HG03103 (cell line): ENCODE results near the gene PLXNB3.
"Not testable (repeated sequence)": the region's sequence is repeated elsewhere in the genome, so short reads cannot be mapped to it uniquely, and the experiment has no call there.

Source experiments
- ATAC-seq: cut with Tn5 transposase; IDR thresholded peaks from one replicate; pipeline ENCODE4 v1.9.1; 2021; ENCODE audit warnings: low read depth; ENCODE audit not compliant: unreplicated experiment

The PLXNB3 gene

DNA sequence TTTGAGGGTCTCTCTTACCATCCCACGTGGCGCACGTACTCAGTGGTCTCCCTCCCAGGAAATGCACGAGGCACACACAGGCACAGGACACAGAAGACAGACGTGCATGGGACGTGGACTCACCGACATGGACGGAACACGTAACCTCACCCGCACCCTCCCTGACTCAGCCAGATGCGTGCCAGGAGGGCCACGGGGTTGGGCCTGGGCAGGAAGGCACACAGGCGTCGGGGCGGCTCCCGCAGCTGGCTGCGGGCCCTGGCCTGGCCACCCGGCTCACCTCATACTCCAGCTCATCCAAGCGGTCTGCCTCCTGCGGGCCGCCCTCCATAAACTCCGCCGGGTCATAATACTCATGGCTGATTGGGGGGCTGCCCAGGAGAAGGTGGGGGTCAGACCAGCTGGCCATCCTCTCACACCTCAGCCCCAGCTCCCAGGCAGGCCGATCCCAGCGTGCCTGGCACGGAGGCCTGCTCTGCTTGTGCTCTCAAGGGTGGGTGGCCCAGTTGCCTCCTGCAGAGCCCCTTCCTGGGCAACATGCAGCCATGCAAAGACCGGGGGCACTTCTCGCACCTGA, 43.0 kb downstream of the PLXNB3 start:
- no peak for ATAC-seq

- ATAC-seq: no peak
Measured at GRCh38 chrX:153807976-153808375, 43.9 kb downstream of the PLXNB3 start.

DNA sequence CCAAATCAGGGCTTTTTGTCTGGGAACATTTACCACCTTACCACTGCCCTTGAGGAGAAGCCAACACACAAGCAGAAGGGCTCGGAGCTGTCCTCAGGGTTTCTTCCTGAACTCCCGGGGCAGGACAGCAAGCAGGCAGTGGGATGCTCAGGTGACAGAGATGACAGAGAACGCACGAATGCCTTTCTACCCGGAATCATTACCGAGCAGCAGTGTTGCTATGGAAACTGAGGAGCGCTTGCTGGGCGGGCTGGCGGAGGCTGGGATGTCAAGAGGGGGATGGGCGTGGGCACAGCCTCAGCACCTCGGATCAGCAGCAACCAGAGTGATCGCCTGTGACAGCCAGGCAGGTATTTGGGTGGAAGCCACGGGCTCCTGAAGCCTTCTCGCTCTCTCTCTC, 48.2 kb downstream of the PLXNB3 start:
- ATAC-seq: no peak

GRCh38 chrX:153813161-153813560, 49.1 kb downstream of the PLXNB3 start:
- ATAC-seq: no peak

DNA sequence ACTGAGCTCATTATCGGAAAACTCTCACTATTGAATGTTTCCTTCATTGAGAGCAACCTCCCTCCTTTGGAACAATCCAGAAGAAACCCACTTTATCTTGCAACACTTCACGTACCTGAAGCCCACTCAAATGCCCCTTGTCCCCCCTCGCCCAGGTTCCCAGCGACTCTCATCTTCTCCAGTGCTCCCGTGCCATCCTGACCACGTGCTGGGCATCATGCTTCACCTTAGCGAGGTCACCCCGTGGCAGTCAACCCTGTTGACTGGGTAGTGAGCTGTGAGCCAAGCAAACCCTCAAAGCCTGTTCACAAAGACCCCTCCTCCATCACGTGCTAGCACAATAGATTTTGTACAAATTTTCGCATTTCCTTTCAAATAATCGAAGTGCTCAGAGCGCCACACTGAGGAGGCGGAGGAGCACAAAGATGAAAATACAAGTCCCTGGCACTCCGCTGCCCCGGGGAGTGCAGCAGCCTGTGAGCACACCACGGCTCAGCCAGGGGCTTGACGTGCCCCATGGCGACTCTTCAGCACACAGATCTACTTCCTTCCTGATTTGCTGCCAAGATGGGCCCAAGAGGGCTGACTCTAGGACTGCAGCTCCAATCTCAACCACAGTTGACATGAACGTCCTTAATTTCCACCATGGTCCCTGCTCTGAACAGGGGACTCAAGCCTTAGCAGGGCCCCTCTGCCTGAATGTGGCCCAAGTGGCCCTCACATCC, 50.7 kb downstream of the PLXNB3 start:
- no peak for ATAC-seq

DNA sequence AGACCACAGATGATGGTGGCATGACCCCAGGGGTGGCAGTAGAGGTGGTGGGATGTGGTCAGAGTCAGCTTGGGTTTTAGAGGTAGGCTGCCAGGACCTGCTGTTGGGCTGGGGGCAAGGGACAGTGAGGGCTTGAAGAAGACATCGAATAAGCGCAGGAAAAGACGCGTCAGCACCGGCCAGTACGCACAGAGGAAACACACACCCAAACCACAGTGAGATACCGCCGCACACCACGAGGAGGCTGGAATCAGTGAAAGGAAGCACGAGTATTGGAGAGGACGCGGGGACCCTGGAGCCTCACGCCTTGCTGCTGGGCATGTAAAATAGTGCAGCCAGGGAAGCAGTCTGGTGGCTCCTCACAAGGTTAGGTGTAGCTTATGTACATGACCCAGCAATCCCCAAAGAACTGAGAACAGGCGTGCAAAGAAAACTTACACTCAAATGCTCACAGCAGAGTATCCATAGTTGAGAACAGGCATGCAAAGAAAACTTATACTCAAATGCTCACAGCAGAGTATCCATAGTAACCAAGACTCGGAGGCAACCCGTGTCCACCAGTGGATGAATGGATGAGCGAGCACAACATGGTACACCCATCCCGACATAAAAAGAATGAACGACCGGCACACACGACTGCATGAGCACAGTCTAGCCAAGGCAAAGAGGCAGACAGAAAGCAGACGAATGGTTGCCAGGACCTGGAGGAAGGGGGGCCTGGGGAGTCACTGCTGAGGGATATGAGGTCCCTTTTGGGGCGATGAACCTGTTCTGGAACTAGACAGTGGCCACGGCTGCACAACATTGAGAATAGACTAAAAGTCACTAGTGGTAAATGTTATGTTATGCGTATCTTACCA, 53.0 kb downstream of the PLXNB3 start:
- ATAC-seq: no peak

DNA sequence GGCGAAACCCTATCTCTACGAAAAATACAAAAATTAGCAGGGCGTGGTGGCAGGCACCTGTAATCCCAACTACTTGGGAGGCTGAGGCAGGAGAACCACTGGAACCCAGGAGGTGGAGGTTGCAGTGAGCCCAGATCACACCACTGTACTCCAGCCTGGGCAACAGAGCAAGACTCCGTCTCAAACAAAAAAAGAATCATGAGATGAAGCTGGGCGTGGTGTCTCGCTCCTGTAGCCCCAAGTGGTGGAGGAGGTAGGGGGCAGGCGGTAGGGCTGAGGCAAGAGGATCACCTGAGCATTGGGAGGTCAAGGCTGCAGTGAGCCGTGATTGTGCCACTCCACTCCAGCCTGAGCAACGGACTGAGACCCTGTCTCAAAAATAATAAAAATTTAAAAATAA, 54.0 kb downstream of the PLXNB3 start:
- not testable (repeated sequence) for ATAC-seq

DNA sequence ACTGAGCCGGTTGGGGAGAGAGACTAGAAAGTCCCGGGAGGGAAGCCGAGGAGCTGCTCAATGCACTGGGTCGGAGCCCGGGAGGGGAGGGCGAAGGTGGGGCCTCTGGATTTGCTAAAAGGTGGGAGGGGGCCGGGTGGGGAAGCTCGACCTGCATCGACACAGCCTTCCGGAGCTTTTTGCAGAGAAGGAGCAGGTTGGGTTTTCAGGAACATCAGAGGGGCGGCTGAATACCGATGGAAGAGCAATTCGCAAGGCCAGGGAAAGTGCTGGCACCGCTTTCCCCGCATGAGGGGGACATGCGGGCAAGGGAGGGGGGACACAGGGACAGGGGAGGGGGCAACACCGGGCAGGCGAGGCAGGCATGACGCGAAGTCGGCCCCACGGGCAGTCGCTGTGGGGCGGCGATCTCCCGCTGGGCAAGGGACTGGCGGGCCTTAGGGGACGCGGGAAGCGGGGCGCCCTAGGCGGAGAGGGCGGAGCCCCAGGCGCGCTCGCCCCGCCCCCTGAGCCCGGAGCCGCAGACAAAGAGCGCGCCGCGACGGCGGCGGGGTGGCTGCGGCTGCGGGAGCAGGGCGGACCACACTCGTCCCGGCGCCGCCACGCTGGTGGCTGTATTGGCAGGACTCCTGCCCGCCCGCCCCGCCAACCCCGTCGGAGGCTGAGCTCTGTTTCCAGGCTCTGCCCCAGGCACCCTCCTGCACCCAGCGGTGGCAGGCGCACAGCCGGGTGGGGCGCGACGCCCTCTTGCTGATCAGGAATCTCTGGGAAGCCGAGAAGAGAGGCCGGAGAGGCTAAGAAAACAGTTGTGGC, 54.7 kb downstream of the PLXNB3 start:
- ATAC-seq: no peak

- ATAC-seq: no peak
Measured at GRCh38 chrX:153819384-153820040, 55.5 kb downstream of the PLXNB3 start.

DNA sequence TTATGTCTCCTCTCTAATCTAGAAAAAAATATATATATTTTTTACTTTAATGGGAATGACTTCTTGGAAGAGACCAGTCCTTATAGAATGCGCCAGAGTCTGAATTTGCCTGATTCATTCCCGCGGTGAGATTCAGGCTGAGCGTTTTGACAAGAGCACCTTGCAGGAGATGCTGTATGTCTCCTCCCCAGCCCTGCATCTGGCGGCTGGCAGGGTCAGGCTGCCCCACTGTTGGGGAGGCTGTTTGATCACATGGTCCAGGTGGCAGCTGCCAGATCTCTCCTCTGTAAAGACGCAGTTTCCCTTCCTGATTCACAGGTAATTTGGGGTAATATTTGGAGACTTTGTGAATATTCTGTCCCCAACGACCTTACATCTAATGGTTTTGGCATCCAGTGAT, 56.6 kb downstream of the PLXNB3 start:
- no peak for ATAC-seq

DNA sequence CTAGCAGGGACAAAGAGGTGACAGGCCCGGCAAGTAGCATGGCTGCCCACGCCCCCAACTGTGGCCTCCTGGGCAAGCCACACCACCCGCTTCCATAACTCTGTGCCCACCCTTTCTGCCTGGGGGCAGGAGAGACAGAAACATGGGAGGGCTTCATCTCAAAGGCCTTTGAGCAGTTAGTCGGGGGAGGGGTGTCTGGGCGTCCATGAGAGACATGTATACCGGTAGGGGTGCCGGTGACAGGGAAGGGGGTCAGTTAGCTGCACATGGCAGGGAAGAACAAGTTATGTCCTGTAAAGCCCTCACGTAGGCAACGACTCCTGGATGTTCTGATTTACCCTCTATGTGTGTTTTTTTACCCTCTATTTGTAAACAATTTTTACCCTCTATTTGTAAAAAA, 57.0 kb downstream of the PLXNB3 start:
- no peak for ATAC-seq

- no peak for ATAC-seq
Measured at GRCh38 chrX:153824348-153824747, 60.3 kb downstream of the PLXNB3 start.

DNA sequence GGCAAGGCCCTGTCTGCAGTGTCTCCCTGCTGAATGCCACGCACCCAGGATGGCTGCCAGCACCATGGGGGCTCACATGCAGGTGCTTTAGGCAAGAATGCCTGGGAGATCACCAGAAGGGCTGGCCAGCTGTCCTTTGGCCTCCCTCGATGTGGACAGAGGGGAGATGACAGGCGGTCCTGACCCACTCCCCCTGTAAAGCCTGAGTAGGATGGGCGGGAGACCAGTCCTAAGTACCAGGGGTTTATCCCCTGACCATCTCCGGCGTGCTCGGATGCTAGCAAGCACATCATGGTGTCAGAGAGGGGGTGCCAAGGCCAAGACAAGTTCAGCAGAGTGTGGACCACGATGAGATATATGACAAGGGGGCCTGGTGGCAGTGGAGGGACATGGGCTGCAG, 61.0 kb downstream of the PLXNB3 start:
- no peak for ATAC-seq
